ENCODE results near the gene GALNT2.

Gene GALNT2

DNA sequence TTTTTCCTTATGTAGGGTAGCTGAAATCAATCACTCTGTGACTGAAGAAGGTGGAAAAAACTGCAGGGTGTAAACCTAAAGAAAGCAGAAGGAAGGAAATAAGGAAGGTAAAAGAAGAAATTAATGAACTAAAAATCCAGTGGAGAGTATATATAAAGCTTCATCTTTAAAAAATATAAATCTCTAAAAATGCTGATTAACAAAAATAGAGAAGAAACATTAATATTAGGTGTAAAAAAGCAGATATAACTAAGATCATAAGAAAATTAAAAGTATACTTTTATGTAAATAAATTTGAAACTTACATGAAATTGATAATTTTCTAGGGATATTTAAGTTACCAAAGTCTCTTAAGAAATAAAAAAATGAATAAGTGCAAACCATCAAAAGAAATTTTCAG lies 159.8 kb downstream of the GALNT2 start:
- TF ChIP-seq, protein P1, sequence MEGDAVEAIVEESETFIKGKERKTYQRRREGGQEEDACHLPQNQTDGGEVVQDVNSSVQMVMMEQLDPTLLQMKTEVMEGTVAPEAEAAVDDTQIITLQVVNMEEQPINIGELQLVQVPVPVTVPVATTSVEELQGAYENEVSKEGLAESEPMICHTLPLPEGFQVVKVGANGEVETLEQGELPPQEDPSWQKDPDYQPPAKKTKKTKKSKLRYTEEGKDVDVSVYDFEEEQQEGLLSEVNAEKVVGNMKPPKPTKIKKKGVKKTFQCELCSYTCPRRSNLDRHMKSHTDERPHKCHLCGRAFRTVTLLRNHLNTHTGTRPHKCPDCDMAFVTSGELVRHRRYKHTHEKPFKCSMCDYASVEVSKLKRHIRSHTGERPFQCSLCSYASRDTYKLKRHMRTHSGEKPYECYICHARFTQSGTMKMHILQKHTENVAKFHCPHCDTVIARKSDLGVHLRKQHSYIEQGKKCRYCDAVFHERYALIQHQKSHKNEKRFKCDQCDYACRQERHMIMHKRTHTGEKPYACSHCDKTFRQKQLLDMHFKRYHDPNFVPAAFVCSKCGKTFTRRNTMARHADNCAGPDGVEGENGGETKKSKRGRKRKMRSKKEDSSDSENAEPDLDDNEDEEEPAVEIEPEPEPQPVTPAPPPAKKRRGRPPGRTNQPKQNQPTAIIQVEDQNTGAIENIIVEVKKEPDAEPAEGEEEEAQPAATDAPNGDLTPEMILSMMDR (conservative IDR thresholded peaks at IDR 0.05), result no peak
- no peak overlapping the region for H3K27ac ChIP-seq

DNA sequence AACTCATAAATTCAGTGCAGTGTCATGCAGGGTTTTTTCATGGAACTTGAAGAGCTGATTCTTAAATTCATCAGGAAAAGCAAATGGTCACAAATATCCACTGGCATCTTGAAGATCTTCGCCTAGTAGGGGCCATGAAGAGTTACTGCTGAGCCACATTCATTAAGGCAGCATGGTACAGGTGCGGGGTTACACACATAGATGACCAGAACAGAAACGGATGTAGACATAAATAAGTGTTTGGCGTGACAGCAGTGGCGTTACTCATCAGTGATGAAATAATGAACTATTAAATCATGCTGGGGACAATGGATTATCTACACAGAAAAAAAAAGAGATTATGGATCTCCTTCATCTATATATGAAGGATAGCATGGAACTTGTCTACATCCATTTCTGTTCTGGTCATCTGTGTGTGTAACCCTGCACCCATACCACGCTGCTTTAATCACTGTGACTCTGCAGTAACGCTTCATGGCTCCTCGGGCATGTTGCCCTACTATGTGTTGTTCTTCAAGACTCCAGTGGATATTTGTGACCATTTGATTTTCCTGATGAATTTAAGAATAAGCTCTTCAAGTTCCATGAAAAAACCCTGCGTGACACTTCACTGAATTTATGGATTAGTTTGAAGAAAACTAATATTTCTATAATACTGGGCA lies 161.3 kb downstream of the GALNT2 start:
- peak overlapping the region; percentile 15; the same call in 1 of the 2 replicates for H3K27ac ChIP-seq
- TF ChIP-seq, protein P1 (conservative IDR thresholded peaks at IDR 0.05), result no peak

DNA sequence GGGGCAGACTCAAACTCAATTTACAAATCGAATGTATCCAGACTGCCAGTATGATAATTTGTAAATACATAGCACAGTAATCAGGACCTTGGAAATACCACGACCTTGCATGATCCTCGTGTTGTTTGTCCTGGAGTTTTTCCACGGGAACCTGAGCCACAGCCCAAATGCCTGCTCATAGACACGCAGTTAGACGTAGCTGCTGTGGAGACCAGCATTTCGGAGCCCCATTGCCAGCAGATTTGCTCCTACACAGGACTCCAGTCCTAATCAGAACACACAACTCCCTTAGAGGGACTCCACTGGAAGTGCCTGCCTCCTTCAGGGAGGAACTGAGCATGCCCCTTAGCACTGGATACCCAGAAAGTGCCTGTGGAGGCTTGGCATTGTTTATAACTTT lies 163.2 kb downstream of the GALNT2 start:
- TF ChIP-seq, protein P1 (conservative IDR thresholded peaks at IDR 0.05), result no peak
- no peak overlapping the region for H3K27ac ChIP-seq

DNA sequence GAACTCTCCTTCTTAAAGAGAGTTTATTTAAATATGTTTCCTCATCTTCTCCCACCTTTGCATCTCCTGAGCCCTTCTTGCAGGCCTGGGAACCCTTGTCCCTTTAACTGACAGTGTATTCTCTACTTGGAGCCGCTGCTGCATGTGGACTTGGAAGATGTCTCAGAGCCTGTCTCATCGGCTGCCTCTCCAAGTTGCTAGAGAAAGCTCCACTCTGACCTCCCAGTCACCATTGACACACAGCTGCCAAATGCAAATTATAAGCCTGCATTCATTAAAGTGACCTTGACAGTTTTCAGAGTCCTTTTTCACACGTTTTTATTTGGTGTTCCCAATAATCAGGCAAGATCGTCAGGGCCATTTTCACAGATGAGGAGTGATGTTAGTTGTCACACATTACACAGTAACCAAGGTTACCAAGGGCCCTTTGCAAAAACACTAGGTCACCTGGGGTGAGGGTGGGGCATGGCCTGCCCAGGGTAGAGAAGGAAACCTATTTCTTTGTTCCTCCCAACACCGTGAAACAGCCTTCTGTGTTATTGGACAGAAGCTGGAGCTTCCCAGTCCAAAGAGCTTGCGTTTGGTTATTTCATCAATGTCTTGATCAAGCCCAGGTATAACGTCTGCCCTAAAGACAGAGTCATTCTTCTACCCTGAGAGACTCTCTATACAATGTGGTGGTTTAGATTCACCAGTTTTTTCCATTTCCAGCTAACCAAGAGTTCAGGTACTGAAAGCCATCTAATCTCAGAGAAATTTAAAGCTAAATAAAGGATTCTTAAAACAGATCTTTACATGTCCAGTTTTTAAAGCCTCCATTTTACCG lies 164.1 kb downstream of the GALNT2 start:
- TF ChIP-seq, protein P1 (conservative IDR thresholded peaks at IDR 0.05), result no peak
- no peak overlapping the region for H3K27ac ChIP-seq

DNA sequence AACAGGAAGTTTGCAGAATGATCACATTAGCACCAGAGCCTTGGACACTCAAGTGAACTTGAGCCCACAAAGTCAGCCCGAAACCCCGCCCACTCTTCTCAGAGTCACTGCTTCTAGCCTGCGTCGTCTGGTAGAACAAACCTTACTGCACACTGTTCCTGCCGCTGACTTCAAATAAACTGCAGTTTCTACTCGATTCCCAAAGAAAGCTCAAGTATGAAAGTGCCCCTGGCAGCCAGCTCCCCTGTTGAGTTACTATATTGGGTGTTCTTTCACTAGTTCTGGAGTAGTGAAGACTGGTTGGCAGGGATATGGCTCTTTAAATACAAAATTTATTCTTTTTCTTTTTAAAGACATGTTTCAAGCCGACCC lies 164.7 kb downstream of the GALNT2 start:
- TF ChIP-seq, protein P1 (conservative IDR thresholded peaks at IDR 0.05), result no peak
- H3K27ac ChIP-seq, result no peak overlapping the region

DNA sequence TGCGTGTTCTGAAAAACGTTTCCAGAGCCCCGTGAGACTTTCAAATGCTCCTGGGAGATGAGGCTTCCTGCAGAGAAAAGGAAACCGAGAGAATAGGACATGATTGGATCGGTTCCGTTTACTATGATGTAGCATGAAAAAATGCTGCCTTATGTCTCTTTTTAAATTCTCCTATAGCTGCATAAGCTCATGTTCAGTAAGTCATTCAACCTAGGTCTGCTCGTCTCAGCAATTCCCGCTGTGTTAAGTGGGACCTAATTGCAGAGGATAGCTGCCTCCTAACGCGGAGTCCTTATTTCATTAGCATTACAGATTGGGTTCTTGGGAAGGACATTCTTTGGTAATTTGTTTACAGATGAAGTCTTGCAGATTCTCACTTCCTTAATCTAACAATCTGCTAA lies 165.3 kb downstream of the GALNT2 start:
- no peak overlapping the region for H3K27ac ChIP-seq
- TF ChIP-seq, protein P1 (conservative IDR thresholded peaks at IDR 0.05), result no peak

DNA sequence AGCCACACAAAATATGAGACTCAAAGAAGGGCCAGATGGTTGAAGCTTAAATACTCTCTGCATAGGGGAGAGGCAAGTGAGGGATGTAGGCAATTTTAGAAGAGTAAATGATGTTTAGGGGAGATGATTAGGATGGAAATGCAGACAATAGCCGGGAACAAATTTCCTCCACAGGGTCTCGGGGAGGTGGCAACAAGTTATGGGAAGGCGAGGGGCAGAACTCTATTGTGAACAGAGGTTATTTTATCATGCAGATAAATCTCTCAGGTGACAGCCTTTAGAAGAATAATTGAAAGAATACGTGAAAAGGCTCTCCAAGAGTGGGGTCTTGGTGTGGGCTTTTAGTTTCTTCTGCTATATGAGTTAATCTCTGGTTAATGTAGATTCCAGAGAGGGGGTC lies 166.7 kb downstream of the GALNT2 start:
- TF ChIP-seq, protein P1 (conservative IDR thresholded peaks at IDR 0.05), result no peak
- H3K27ac ChIP-seq, result no peak overlapping the region
